GM23338 (cell line): Measurements from ENCODE around the gene PTPRN2. TPM values are rescaled to one million over a fixed set of nuclear protein-coding genes. Genes with fewer than 3 reads are reported as not detected.

Experiments used
- ATAC-seq: fragments of 200-7000 bp; cut with Tn5 transposase; 3 replicates; pipeline ENCODE4 v1.9.1; 2020
- DNase-seq: peaks from one replicate; pipeline ENCODE4 v3.0.0-alpha.2; 2015; ENCODE audit warnings: low spot score
- H2AFZ ChIP-seq: fragments of 200-600 bp; sonication (generic); 2 replicates; pipeline ENCODE4 v1.8.0; 2016; ENCODE audit warnings: antibody characterized with exemption, mild to moderate bottlenecking, moderate library complexity
- H3F3A ChIP-seq: fragments of 200-600 bp; sonication (generic); replicated peaks from 2 replicates; pipeline ENCODE4 v1.8.0; 2017; ENCODE audit warnings: antibody characterized with exemption, mixed run types, low read depth
- H3K27ac ChIP-seq: fragments of 200-600 bp; sonication (generic); 2 replicates; pipeline ENCODE4 v1.6.1; 2016; ENCODE audit warnings: low read depth
- H3K27me3 ChIP-seq: fragments of 200-600 bp; sonication (generic); 2 replicates; pipeline ENCODE4 v1.8.0; 2016; ENCODE audit warnings: mild to moderate bottlenecking, mixed run types, moderate library complexity; ENCODE audit not compliant: insufficient read depth
- H3K36me3 ChIP-seq: fragments of 200-600 bp; sonication (generic); 2 replicates; pipeline ENCODE4 v1.8.0; 2016; ENCODE audit warnings: mild to moderate bottlenecking; ENCODE audit not compliant: insufficient read depth
- H3K4me1 ChIP-seq: fragments of 200-600 bp; sonication (generic); 2 replicates; pipeline ENCODE4 v1.8.0; 2016; ENCODE audit warnings: mild to moderate bottlenecking, moderate library complexity; ENCODE audit not compliant: insufficient read depth
- H3K4me2 ChIP-seq: fragments of 200-600 bp; sonication (generic); 2 replicates; pipeline ENCODE4 v1.7.1; 2017; ENCODE audit warnings: mixed run types
- H3K4me3 ChIP-seq: fragments of 200-600 bp; sonication (generic); 2 replicates; pipeline ENCODE4 v1.6.1; 2016; ENCODE audit warnings: mixed run types
- H3K79me2 ChIP-seq: fragments of 200-600 bp; sonication (generic); replicated peaks from 2 replicates; pipeline ENCODE4 v1.8.0; 2017; ENCODE audit warnings: mild to moderate bottlenecking; ENCODE audit not compliant: insufficient read depth
- H3K9me2 ChIP-seq: fragments of 200-600 bp; sonication (generic); 2 replicates; pipeline ENCODE4 v1.8.0; 2017; ENCODE audit not compliant: insufficient read depth
- H4K20me1 ChIP-seq: fragments of 200-600 bp; sonication (generic); replicated peaks from 2 replicates; pipeline ENCODE4 v1.8.0; 2017; ENCODE audit warnings: mild to moderate bottlenecking; ENCODE audit not compliant: insufficient read depth
- H3K27ac Mint-ChIP-seq: 2 replicates; pipeline ENCODE4 v1.8.0; 2020; ENCODE audit warnings: inconsistent platforms, mild to moderate bottlenecking, moderate library complexity, mixed read lengths
- H3K27me3 Mint-ChIP-seq: 3 replicates; pipeline ENCODE4 v1.8.0; 2022; ENCODE audit warnings: low read depth, mild to moderate bottlenecking, moderate library complexity, mixed read lengths, inconsistent platforms; ENCODE audit not compliant: insufficient read depth, poor library complexity
- H3K36me3 Mint-ChIP-seq: 3 replicates; pipeline ENCODE4 v1.8.0; 2021; ENCODE audit warnings: low read depth, mild to moderate bottlenecking, inconsistent platforms, moderate library complexity, mixed read lengths
- H3K4me1 Mint-ChIP-seq: 3 replicates; pipeline ENCODE4 v1.8.0; 2020; ENCODE audit warnings: mild to moderate bottlenecking, inconsistent platforms, mixed read lengths
- H3K4me3 Mint-ChIP-seq: 3 replicates; pipeline ENCODE4 v1.8.0; 2021; ENCODE audit warnings: moderate library complexity, mild to moderate bottlenecking, inconsistent platforms, mixed read lengths
- H3K9me3 Mint-ChIP-seq: 3 replicates; pipeline ENCODE4 v1.8.0; 2020; ENCODE audit warnings: moderate library complexity, mild to moderate bottlenecking, inconsistent platforms, mixed read lengths
- CREB1 ChIP-seq: fragments of 250-450 bp; sonication (Bioruptor Pico); IDR thresholded peaks from 2 replicates; pipeline ENCODE4 v1.5.0; 2020; ENCODE audit warnings: low read depth, mild to moderate bottlenecking, moderate library complexity
- EZH2 ChIP-seq: fragments of 200-600 bp; sonication (generic); IDR thresholded peaks from one replicate; pipeline ENCODE4 v1.8.0; 2017; ENCODE audit warnings: antibody characterized with exemption, mild to moderate bottlenecking, low read depth; ENCODE audit not compliant: unreplicated experiment
- EZH2phosphoT487 ChIP-seq: fragments of 200-600 bp; sonication (generic); IDR thresholded peaks from one replicate; pipeline ENCODE4 v1.8.1; 2018; ENCODE audit warnings: antibody characterized with exemption; ENCODE audit not compliant: unreplicated experiment
- JUNB ChIP-seq: IDR thresholded peaks from one replicate; pipeline ENCODE4 v1.6.1; 2016; ENCODE audit warnings: antibody characterized with exemption; ENCODE audit not compliant: unreplicated experiment
- NANOG ChIP-seq: IDR thresholded peaks from 2 replicates; pipeline ENCODE4 v1.6.1; 2016; ENCODE audit warnings: antibody characterized with exemption, borderline replicate concordance
- POLR2AphosphoS5 ChIP-seq: IDR thresholded peaks from 2 replicates; pipeline ENCODE4 v1.6.1; 2016; ENCODE audit warnings: antibody characterized with exemption, low read depth
- STAT1 ChIP-seq: IDR thresholded peaks from one replicate; pipeline ENCODE4 v1.6.1; 2016; ENCODE audit warnings: antibody characterized with exemption; ENCODE audit not compliant: unreplicated experiment
- ZNF114 ChIP-seq: fragments of 250-450 bp; sonication (Bioruptor Pico); IDR thresholded peaks from 2 replicates; pipeline ENCODE4 v1.5.0; 2020; ENCODE audit warnings: mild to moderate bottlenecking, moderate library complexity
- polyA plus RNA-seq: library from polyadenylated mRNA; unstranded; fragments of >200 nt; fragmentation: Nextera tagmentation; extraction: Ambion mirVana; gene quantifications from 2 replicates; pipeline ENCODE4 v1.2.1, GENCODE V29; 2016
- total RNA-seq: library from RNA; depleted of rRNA; stranded (reverse); fragments of >200 nt; shearing (Covaris generic); gene quantifications from 2 replicates; pipeline ENCODE4 v1.2.3, GENCODE V29; 2014
- TF ChIP-seq, protein P1 (sequence below): fragments of 250-450 bp; sonication (Bioruptor Pico); IDR thresholded peaks from 2 replicates; pipeline ENCODE4 v1.5.0; 2020; ENCODE audit warnings: mild to moderate bottlenecking, moderate library complexity
- TF ChIP-seq, protein P2 (sequence below): IDR thresholded peaks from one replicate; pipeline ENCODE4 v1.6.1; 2018; ENCODE audit warnings: antibody characterized with exemption; ENCODE audit not compliant: unreplicated experiment
- TF ChIP-seq, protein P3 (sequence below), 2 experiments: fragments of 200-600 bp in 1 of 2; sonication (generic) in 1 of 2; conservative IDR thresholded peaks; 2 replicates each; pipeline versions ENCODE4 v1.5.1 to v1.6.1; 2016 to 2017; ENCODE audit warnings: antibody characterized with exemption in 2 of 2, low read depth in 2 of 2, mild to moderate bottlenecking in 2 of 2, moderate library complexity in 1 of 2

PTPRN2 gene
- total and polyA plus RNA-seq, 2 experiments from 2014 or later: 0.87 to 4.0 TPM

DNA sequence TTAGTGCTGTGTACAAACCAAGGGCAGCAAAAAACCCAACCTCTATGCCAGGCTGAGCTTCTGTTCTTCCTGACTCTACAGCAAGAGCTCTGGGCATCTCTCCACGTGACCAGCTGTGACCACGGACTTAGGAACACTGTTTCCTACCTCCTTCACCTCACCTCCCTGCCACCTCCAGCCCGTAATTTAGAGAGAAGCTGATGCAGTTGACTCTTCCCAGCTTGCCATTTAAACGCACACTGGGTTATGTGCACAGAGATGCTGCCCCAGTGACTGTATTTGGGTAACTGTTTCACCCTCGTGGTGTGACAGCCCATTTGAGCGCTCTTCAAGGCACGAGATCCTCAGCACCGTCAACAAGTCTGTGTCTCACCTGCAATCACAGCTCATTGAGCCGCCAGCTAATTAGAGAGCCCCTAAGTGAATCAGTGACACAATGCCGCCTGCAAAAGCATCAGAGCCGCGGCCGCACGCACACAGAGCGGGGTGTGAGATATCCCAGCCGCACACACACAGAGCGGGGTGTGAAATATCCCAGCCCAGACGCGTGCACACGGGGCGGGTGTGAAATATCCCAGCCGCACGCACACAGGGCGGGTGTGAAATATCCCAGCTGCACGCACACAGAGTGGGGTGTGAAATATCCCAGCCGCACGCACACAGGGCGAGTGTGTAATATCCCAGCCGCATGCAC is 319.7 kb downstream of the PTPRN2 start:
- Histone ChIP-seq H3K27me3 (no peaks in the 10 kb centered on the region), H2AFZ (no peak overlapping the region), H3K9me2 (no peaks in the 10 kb centered on the region), H3F3A (peaks cover 3% of the 10 kb centered on the region; the same call in 1 of the 2 replicates), H3K4me3 (no peak overlapping the region), H4K20me1 (no peaks in the 10 kb centered on the region), H3K4me2 (no peak overlapping the region), H3K27ac (no peak overlapping the region), H3K36me3 (peaks cover 7% of the 10 kb centered on the region; the same call in 1 of the 2 replicates), H3K79me2 (no peaks in the 10 kb centered on the region), H3K4me1 (no peaks in the 10 kb centered on the region)
- Mint-ChIP-seq H3K4me1 (no peaks in the 10 kb centered on the region), H3K4me3 (no peak overlapping the region), H3K27ac (no peak overlapping the region), H3K9me3 (peaks cover 65% of the 10 kb centered on the region), H3K27me3 (peaks cover 8% of the 10 kb centered on the region), H3K36me3 (peaks cover 59% of the 10 kb centered on the region)
- no peak for ATAC-seq
- no peak for DNase-seq
- TF ChIP-seq, protein P1, sequence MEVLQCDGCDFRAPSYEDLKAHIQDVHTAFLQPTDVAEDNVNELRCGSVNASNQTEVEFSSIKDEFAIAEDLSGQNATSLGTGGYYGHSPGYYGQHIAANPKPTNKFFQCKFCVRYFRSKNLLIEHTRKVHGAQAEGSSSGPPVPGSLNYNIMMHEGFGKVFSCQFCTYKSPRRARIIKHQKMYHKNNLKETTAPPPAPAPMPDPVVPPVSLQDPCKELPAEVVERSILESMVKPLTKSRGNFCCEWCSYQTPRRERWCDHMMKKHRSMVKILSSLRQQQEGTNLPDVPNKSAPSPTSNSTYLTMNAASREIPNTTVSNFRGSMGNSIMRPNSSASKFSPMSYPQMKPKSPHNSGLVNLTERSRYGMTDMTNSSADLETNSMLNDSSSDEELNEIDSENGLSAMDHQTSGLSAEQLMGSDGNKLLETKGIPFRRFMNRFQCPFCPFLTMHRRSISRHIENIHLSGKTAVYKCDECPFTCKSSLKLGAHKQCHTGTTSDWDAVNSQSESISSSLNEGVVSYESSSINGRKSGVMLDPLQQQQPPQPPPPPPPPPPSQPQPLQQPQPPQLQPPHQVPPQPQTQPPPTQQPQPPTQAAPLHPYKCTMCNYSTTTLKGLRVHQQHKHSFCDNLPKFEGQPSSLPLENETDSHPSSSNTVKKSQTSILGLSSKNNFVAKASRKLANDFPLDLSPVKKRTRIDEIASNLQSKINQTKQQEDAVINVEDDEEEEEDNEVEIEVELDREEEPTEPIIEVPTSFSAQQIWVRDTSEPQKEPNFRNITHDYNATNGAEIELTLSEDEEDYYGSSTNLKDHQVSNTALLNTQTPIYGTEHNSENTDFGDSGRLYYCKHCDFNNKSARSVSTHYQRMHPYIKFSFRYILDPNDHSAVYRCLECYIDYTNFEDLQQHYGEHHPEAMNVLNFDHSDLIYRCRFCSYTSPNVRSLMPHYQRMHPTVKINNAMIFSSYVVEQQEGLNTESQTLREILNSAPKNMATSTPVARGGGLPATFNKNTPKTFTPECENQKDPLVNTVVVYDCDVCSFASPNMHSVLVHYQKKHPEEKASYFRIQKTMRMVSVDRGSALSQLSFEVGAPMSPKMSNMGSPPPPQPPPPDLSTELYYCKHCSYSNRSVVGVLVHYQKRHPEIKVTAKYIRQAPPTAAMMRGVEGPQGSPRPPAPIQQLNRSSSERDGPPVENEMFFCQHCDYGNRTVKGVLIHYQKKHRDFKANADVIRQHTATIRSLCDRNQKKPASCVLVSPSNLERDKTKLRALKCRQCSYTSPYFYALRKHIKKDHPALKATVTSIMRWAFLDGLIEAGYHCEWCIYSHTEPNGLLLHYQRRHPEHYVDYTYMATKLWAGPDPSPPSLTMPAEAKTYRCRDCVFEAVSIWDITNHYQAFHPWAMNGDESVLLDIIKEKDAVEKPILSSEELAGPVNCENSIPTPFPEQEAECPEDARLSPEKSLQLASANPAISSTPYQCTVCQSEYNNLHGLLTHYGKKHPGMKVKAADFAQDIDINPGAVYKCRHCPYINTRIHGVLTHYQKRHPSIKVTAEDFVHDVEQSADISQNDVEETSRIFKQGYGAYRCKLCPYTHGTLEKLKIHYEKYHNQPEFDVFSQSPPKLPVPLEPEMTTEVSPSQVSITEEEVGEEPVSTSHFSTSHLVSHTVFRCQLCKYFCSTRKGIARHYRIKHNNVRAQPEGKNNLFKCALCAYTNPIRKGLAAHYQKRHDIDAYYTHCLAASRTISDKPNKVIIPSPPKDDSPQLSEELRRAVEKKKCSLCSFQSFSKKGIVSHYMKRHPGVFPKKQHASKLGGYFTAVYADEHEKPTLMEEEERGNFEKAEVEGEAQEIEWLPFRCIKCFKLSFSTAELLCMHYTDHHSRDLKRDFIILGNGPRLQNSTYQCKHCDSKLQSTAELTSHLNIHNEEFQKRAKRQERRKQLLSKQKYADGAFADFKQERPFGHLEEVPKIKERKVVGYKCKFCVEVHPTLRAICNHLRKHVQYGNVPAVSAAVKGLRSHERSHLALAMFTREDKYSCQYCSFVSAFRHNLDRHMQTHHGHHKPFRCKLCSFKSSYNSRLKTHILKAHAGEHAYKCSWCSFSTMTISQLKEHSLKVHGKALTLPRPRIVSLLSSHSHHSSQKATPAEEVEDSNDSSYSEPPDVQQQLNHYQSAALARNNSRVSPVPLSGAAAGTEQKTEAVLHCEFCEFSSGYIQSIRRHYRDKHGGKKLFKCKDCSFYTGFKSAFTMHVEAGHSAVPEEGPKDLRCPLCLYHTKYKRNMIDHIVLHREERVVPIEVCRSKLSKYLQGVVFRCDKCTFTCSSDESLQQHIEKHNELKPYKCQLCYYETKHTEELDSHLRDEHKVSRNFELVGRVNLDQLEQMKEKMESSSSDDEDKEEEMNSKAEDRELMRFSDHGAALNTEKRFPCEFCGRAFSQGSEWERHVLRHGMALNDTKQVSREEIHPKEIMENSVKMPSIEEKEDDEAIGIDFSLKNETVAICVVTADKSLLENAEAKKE (CRISPR knock-in tag): no peak
- TF ChIP-seq, protein P2, sequence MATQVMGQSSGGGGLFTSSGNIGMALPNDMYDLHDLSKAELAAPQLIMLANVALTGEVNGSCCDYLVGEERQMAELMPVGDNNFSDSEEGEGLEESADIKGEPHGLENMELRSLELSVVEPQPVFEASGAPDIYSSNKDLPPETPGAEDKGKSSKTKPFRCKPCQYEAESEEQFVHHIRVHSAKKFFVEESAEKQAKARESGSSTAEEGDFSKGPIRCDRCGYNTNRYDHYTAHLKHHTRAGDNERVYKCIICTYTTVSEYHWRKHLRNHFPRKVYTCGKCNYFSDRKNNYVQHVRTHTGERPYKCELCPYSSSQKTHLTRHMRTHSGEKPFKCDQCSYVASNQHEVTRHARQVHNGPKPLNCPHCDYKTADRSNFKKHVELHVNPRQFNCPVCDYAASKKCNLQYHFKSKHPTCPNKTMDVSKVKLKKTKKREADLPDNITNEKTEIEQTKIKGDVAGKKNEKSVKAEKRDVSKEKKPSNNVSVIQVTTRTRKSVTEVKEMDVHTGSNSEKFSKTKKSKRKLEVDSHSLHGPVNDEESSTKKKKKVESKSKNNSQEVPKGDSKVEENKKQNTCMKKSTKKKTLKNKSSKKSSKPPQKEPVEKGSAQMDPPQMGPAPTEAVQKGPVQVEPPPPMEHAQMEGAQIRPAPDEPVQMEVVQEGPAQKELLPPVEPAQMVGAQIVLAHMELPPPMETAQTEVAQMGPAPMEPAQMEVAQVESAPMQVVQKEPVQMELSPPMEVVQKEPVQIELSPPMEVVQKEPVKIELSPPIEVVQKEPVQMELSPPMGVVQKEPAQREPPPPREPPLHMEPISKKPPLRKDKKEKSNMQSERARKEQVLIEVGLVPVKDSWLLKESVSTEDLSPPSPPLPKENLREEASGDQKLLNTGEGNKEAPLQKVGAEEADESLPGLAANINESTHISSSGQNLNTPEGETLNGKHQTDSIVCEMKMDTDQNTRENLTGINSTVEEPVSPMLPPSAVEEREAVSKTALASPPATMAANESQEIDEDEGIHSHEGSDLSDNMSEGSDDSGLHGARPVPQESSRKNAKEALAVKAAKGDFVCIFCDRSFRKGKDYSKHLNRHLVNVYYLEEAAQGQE: no peak
- no peak for TF ChIP-seq EZH2phosphoT487
- no peak for TF ChIP-seq NANOG
- no peak for TF ChIP-seq CREB1 (CRISPR knock-in tag)
- TF ChIP-seq STAT1: no peak
- TF ChIP-seq POLR2AphosphoS5: no peak
- TF ChIP-seq JUNB: no peak
- no peak for TF ChIP-seq EZH2
- TF ChIP-seq, protein P3, sequence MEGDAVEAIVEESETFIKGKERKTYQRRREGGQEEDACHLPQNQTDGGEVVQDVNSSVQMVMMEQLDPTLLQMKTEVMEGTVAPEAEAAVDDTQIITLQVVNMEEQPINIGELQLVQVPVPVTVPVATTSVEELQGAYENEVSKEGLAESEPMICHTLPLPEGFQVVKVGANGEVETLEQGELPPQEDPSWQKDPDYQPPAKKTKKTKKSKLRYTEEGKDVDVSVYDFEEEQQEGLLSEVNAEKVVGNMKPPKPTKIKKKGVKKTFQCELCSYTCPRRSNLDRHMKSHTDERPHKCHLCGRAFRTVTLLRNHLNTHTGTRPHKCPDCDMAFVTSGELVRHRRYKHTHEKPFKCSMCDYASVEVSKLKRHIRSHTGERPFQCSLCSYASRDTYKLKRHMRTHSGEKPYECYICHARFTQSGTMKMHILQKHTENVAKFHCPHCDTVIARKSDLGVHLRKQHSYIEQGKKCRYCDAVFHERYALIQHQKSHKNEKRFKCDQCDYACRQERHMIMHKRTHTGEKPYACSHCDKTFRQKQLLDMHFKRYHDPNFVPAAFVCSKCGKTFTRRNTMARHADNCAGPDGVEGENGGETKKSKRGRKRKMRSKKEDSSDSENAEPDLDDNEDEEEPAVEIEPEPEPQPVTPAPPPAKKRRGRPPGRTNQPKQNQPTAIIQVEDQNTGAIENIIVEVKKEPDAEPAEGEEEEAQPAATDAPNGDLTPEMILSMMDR (conservative IDR thresholded peaks at IDR 0.05; ENCODE audit: low read depth in 2 of 2): no peak
- TF ChIP-seq ZNF114: no peak
